GM18505 (cell line): ENCODE results near the gene FAM53A.

Experiments used
- ATAC-seq: cut with Tn5 transposase; IDR thresholded peaks from one replicate; pipeline ENCODE4 v1.9.1; 2021; ENCODE audit not compliant: unreplicated experiment
- POLR2A ChIP-seq: IDR thresholded peaks from 4 replicates; pipeline ENCODE4 v1.6.1; 2011; ENCODE audit warnings: borderline replicate concordance; ENCODE audit not compliant: insufficient read depth, insufficient read length; ENCODE audit errors: extremely low read depth

The FAM53A gene

DNA sequence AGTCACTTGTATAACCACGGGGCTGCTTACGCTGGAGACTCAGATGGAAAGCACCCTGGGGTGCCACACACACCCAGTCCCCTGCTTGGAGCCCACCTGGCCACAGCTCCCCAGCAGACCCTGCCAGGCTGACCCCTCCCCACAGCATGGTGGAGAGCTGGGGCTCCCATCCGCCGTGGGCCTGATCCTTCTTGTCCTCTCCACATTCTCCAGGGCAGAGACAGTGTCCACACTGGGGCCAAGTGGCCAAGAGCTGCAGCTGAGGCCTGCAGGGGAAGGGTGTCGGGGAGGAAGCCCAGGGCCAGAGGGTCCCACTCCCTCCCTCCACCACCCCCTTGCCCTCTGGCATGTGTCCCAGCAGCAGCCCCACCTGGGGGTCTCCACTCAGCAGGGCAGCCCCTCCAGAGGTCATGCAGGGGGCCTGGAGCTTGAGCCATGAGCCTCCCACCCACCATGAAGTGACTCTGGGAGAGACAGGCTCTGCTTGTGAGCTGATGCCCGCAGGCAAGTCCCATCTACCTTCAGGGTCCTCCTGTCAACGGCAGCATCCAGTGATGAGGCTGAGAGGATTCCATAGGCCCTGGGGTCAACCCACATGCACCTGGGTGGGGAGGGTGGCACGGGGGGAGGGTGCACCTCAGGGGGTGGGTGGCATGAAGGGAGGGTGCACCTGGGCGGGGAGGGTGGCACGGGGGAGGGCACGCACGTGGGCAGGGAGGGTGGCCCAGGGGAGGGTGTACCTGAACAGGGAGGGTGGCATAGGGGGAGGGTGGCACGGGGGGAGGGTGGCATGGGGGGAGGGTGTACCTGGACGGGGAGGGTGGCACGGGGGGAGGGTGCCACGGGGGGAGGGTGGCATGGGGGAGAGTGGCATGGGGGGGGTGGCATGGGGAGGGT, 56.4 kb downstream of the FAM53A start:
- no peak for TF ChIP-seq POLR2A

DNA sequence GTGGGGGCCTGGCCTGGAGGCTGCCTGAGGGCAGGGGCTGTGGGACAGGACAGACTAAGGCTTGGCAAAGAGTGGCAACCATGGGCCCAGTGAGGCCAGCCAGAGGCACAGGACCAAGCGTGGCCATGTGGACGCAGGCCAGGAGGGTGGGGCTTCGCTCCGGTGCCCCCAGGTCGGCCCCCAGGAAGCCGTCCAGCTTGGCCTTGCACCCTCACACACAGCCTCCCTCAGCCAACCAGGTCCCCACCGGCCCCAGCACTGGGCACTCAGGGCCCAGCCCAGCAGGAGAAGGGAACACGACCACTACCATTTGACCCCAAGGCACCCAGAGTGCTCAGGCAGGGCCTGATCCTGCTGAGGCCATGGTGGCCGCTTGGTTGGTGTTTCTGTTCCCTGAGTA, 57.2 kb downstream of the FAM53A start:
- ATAC-seq = no peak
- TF ChIP-seq POLR2A = no peak

More for the DNA sequence above, 56.4 kb downstream of the FAM53A start:
- ATAC-seq = no peak

DNA sequence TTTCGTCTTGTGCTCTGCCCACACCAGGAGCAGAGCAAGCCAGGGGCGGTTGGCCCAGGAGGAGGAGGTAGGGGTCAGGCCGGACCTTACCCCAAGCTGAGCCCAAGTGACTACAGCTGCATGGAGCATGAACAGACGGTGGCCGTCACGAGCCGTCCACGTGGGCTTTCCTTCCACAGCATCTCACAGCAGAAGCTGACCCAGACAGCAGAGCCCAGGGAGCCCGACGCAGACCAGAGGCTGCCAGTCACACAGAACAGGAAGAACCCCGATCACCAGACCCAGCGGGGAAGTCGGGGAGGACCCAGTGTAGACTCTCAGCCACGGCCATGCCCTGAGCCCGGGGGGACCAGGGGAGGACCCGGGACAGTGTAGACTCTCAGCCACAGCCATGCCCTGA, 58.0 kb downstream of the FAM53A start:
- no peak for TF ChIP-seq POLR2A

DNA sequence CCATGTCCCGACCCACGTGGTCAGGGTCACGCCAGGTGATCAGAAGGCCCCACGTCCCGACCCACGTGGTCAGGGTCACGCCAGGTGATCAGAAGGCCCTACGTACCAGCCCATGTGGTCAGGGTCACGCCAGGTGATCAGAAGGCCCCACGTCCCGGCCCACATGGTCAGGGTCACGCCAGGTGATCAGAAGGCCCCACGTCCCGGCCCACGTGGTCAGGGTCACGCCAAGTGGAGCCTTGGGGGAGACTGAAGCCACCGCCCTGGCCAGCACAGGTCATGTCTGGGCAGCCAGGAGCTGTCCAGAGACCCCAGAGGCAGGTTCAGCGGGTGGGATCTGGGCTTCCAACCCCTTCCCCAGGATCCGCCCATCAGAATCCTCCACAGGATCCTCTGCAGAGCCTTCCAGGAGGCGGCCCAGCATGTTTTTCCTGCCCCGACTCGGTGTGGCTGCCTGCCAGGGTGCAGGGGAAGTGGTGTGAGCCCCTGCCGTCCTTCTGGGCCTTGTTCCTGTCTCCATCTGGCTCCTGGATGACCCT, 58.4 kb downstream of the FAM53A start:
- no peak for ATAC-seq
- no peak for TF ChIP-seq POLR2A

More for the DNA sequence above, 58.0 kb downstream of the FAM53A start:
- ATAC-seq = no peak

DNA sequence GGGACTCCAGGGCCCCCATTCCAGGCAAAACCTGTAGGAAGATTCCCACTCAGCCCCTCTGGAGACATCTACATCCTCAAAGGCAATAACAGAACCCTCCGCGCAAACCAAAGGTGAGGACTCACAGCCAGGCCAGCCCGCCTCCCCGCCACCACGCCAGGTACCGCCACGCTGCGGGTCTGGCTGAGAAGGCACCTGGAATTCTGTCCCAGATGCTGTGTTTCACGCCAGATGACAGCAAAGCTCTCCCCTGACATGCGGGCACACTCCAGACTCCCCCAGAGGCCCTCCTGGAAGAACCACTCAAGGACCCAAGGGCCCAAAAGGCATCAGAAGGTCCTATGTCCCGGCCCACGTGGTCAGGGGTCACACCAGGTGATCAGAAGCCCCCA, 59.6 kb downstream of the FAM53A start:
- no peak for ATAC-seq
- TF ChIP-seq POLR2A = no peak

DNA sequence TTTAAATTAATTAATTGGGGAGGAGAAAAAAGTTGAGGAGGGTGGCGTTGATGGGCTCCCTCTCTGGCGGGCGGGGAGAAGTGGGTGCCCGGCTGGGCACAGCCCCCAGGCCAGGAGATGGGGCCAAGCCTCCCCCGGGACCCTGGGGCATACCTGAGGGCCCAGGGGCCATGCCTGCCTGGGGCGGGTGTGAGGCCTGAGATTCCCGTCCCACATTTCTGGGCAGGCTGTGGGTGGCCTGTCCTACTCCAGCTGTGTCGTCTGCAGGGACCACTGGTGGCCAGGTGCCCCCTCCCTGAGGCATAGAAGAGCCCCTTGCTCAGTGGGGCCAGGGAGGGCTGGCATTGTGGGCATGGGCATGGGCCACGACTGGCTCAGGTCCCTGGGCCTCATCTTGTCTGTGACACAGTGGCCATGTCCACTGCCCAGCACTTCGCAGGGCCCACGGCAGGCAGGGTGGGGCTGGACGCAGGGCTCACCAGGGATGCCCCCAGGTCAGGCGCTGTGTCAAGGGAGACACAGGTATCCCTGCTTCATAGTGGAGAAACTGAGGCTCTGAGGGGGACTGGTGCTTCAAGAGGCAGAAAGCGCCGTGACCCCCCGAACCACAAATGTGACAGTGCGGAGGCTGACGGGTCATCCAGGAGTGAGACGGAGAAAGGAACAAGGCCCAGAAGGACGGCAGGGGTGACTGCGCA, 60.1 kb downstream of the FAM53A start:
- ATAC-seq = no peak
- no peak for TF ChIP-seq POLR2A

DNA sequence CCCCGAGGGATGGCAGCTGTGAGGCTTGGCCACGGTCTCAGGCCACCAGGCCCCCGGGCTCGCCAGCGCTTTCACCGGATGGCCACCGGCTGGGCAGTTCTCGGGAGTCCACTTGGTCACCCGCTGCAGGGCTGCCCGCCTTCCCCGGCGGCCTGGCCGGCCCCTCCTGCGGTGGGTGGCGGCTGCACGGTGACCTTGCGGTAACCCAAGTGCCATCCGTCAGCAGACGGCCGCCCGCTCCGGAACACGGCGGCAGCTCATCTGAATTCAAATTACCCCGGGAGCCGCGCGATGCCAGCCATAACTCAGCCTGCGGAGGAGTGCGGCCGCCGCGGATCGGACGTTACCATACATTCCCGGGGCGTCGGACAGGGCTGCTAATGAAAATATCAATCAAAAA, 60.7 kb downstream of the FAM53A start:
- no peak for ATAC-seq
- no peak for TF ChIP-seq POLR2A

DNA sequence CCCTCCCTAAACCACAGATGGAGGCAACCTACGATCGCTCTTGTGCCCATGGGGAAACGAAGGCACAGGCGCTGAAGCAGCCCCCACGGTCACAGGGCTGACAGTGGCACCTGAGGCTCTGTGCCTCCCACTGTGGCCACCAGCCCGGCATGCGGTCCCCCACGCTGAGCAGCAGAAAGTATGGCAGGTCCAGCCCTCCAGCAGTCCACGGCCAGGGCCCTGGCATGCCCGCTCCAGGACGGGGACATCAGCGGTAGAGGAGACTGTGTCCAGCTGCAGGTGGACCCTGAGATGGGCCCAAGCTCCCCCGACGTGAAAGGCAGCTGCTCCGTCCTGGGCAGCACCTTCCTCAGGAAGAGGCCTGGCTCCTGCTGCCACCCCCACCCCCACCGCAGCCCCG, 61.2 kb downstream of the FAM53A start:
- no peak for ATAC-seq
- no peak for TF ChIP-seq POLR2A

DNA sequence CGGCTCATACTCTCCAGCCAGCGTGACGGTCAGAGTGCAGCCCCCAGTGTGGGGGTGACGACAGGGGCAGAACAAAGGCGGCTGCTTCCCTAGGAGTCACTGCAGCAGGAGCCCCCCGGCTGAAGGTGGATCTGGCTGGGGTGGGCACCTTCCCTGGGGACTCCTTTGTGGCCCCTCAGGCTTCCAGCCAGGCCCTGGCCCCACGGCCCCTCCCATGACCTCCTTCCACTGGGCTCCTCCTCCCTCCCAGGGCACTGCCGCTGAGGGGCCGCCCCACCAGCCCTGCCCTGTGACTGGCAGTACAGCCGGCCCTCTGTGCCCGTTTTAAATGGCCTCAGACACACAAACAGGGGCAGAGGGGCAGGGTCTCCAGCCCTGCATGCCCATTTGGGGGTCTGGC, 61.9 kb downstream of the FAM53A start:
- no peak for ATAC-seq
- no peak for TF ChIP-seq POLR2A

DNA sequence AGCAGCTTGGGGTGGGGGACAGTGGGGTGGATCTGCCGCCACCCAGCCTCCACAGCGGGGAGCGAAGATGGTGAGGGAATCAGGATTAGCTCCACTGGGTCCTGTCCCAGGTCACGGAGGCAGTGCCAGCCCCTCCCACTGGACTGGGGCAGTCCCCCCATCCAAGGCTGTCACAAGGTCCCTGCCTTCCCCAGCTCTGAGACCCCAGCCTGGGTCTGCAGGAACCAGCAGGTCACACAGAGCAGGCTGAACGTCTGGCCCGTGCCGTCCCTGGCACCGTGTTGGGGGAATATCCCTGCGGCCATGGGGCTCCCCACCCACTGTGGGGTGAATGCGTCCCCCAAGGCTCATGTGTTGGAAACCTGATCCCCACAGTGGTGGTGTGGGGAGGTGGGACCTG, 62.6 kb downstream of the FAM53A start:
- ATAC-seq = no peak
- TF ChIP-seq POLR2A = no peak

DNA sequence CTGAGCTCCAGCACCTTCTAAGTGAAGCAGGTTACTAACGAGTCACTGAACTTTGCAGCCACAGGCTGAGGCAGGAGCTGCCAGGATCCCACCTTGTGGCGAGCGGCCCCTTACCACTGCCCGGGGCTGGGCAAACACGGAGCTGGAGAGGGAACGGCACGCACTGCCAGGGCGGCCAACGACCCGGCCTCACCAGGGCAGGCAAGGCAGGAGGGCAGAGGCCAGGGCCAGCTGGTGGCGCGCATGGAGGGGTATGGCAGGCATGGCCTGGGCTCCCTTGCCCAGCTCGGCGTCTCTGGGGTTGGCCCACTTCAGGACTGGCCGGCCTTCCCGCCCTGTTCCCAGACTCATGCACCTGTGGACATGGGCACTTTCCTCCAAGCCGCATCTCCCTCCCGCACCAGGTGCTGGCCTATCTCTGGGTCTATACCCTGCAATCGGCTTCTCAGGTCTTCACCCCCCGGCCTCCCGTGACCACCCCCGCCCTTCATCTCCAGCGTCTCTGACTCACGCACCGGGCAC, 64.9 kb downstream of the FAM53A start:
- ATAC-seq = no peak
- no peak for TF ChIP-seq POLR2A

DNA sequence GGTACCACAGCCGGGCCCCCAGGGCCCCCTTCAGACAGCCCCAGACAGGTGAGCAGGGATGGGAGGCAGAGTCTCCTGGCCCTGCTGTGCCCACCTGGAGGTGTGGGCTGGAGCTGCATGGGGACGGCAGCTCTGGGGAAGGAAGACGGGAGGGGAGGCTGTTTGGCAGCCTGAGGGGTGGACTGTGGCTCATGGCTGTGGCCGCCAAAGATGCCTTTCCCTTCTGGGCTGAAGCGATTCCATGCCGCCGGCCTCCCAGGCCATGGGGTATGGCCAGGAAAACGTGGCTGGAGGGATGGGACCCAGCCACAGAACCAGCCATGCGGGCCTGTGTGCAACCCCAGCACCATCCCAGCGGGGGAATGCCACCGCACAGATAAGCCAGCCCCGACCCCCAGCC, 65.7 kb downstream of the FAM53A start:
- ATAC-seq = no peak
- no peak for TF ChIP-seq POLR2A

DNA sequence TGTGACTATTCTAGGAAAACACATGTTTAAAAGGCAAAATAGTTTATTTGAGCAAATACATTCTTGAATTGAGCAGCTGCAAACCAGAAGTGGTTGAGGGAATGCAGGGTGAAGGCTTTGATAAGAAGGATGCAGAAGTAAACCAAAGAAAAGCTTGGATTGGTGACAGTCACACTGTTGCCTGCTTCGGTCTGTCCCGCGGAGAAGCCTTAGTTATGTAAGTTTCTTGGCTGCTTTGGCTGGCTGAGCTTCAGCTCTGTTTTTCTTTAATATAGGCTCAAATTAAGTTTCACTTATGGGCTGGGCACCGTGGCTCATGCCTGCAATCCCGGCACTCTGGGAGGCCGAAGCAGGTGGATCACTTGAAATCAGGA, 67.6 kb downstream of the FAM53A start:
- no peak for ATAC-seq
- no peak for TF ChIP-seq POLR2A
